ENCODE measurements around the gene TVP23A. TPM values are rescaled to one million over a fixed set of nuclear protein-coding genes. Genes with fewer than 3 reads are reported as not detected.

Gene TVP23A
- total RNA-seq, 2 experiments from 2014 or later = not detected

DNA sequence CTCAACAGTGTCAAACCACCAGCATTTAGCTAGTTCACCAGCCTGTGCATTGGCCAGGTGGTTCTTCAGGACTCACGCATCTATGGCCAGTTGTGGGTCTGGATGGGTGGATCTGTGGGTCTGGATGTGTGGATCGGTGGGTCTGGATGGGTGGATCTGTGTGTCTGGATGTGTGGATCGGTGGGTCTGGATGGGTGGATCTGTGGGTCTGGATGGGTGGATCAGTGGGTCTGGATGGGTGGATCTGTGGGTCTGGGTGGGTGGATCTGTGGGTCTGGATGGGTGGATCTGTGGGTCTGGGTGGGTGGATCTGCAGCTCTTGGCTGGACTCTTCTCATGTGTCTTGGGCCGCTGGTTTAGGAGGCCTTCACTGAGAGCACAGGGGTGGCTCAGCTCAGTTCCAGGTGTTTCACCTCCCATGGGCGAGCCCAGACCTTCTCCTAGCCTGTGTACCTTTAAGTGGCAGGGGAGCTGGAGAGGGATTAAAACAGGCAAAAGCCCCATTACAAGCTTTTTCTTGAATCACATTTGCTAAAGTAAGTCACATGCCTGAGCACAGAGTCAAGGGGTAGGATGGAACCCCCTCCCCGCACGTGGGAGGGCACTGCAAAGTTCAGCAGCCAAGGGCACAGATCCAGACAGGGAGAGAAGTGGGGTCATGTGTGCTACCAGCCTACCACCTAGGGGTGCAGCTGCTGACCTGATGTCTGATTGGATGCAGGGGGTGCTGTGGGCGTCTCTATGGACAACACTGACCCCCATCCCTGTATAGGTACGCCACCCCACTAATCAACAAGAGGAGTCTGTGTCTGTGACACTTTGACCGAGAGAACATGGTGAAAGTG is 78.4 kb downstream of the TVP23A start:
- Mint-ChIP-seq H3K36me3 (no peaks in the 10 kb centered on the region), H3K4me1 (ENCODE audit: low read depth) (peaks cover 39% of the 10 kb centered on the region), H3K4me3 (no peak overlapping the region), H3K27ac (peak overlapping the region; percentile 28), H3K27me3 (no peaks in the 10 kb centered on the region), H3K9me3 (no peaks in the 10 kb centered on the region)
- intact Hi-C loops (cut with micrococcal nuclease) = loop anchor here (2.0 to 10.0 kb wide), 2 partner anchors 179 to 355 kb away; partner anchors contain the start of gene ATF7IP2
- no peak for DNase-seq
- ChIA-PET CTCF (interaction anchor here (1.8 to 5.4 kb wide), 3 partner anchors 179 to 226 kb away, joined by 7 to 134 read pairs (median 48); no protein-coding TSS in a partner anchor), POLR2A (no interaction called here)

- H3K27ac Mint-ChIP-seq = peak overlapping the region; percentile 52
- H3K27me3 Mint-ChIP-seq = no peaks in the 10 kb centered on the region
- POLR2A ChIA-PET = interaction anchor here (0.6 kb wide), 1 partner anchor 401 kb away, joined by 3 read pairs; no protein-coding TSS in a partner anchor
- CTCF ChIA-PET = interaction anchor here (0.7 to 5.4 kb wide), 10 partner anchors 10 to 424 kb away, joined by 3 to 134 read pairs (median 6); no protein-coding TSS in a partner anchor
- H3K4me3 Mint-ChIP-seq = no peak overlapping the region
- H3K4me1 Mint-ChIP-seq (ENCODE audit: low read depth) = peaks cover 32% of the 10 kb centered on the region
- no peaks in the 10 kb centered on the region for H3K36me3 Mint-ChIP-seq
- H3K9me3 Mint-ChIP-seq = peaks cover under 1% of the 10 kb centered on the region
- peak; percentile 79 for DNase-seq
- intact Hi-C loops (cut with micrococcal nuclease) = loop anchor here (2.0 kb wide), 1 partner anchor 180 kb away; no protein-coding TSS in a partner anchor
Observed at GRCh38 chr16:10738231-10739077, 80.1 kb downstream of the TVP23A start.

GRCh38 chr16:10737068-10737625 is 81.4 kb downstream of the TVP23A start:
- CTCF ChIA-PET = interaction anchor here (0.6 to 5.4 kb wide), 20 partner anchors 9 to 1097 kb away, joined by 3 to 134 read pairs (median 4); partner anchors contain the start of gene CIITA
- H3K27ac Mint-ChIP-seq = peak overlapping the region; percentile 38
- H3K4me3 Mint-ChIP-seq = peak overlapping the region; percentile 46

GRCh38 chr16:10731790-10732189 is 86.8 kb downstream of the TVP23A start:
- peaks cover 3% of the 10 kb centered on the region for H3K9me3 Mint-ChIP-seq
- no peaks in the 10 kb centered on the region for H3K36me3 Mint-ChIP-seq
- CTCF ChIA-PET = interaction anchor here (1.3 to 1.6 kb wide), 3 partner anchors 187 to 218 kb away, joined by 3 to 7 read pairs (median 5); no protein-coding TSS in a partner anchor
- intact Hi-C loops (cut with micrococcal nuclease) = no loop called here
- H3K27me3 Mint-ChIP-seq = no peaks in the 10 kb centered on the region
- no peak overlapping the region for H3K4me3 Mint-ChIP-seq
- H3K4me1 Mint-ChIP-seq (ENCODE audit: low read depth) = no peaks in the 10 kb centered on the region
- no peak for DNase-seq
- POLR2A ChIA-PET = interaction anchor here (0.6 kb wide), 1 partner anchor 142 kb away, joined by 3 read pairs; no protein-coding TSS in a partner anchor
- no peak overlapping the region for H3K27ac Mint-ChIP-seq

More at GRCh38 chr16:10737068-10737625, 81.4 kb downstream of the TVP23A start:
- peaks cover 3% of the 10 kb centered on the region for H3K9me3 Mint-ChIP-seq
- DNase-seq = peak; percentile 78
- intact Hi-C loops (cut with micrococcal nuclease) = loop anchor here (1.0 to 2.0 kb wide), 3 partner anchors 223 to 480 kb away; no protein-coding TSS in a partner anchor
- no peaks in the 10 kb centered on the region for H3K36me3 Mint-ChIP-seq
- H3K27me3 Mint-ChIP-seq = no peaks in the 10 kb centered on the region
- peaks cover 26% of the 10 kb centered on the region for H3K4me1 Mint-ChIP-seq (ENCODE audit: low read depth)
- POLR2A ChIA-PET = no interaction called here

GRCh38 chr16:10729104-10730048 is 89.2 kb downstream of the TVP23A start:
- H3K9me3 Mint-ChIP-seq = peaks cover 3% of the 10 kb centered on the region
- no peak overlapping the region for H3K27ac Mint-ChIP-seq
- H3K27me3 Mint-ChIP-seq = no peaks in the 10 kb centered on the region
- H3K4me1 Mint-ChIP-seq (ENCODE audit: low read depth) = no peaks in the 10 kb centered on the region
- H3K4me3 Mint-ChIP-seq = no peak overlapping the region
- ChIA-PET CTCF (interaction anchor here (1.8 kb wide), 1 partner anchor 8 kb away, joined by 5 read pairs; no protein-coding TSS in a partner anchor), POLR2A (no interaction called here)
- intact Hi-C loops (cut with micrococcal nuclease) = no loop called here
- no peaks in the 10 kb centered on the region for H3K36me3 Mint-ChIP-seq
- no peak for DNase-seq

DNA sequence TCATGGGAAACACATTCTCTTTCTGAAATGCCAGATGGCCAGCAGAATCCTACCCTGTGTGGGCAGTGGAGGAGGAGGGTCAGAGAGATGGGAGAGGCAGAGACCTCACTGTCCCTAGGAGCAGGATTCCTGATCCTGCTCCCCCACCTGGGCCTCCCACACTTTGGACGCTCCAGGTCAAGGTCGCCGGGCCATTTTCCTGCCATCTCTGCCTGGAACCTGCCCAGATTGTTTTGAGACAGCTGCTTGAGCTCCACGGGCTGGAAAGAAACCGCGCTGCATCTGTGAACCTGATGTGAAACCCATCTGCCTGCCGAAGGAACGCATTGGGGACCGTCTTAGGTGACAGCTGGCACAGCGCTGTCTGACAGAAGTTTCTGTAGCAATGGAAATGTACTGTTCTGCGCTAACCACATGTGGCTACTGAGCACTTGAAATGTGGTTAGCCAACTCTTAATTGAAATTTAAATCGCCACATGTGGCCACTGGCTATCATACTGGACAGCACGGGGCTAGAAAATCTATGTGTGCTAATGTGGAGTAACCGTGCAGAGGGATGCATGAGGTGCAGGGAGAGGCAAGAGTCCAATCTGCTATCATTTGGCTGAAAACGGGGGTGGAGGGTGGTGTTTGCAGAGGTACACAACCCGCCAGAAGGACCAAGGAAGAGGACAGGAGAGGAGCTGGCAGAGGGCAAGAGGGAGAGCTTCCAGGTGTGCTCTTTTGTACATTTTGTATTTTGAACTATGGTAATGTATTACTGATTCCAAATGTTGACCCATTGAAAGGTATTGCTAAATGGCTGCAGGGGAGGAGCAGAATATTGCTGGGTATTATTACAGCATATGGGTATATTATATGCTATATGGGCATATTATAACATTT is 90.3 kb downstream of the TVP23A start:
- DNase-seq = no peak
- H3K9me3 Mint-ChIP-seq = peaks cover 1% of the 10 kb centered on the region
- H3K36me3 Mint-ChIP-seq = no peaks in the 10 kb centered on the region
- H3K4me3 Mint-ChIP-seq = no peak overlapping the region
- H3K27me3 Mint-ChIP-seq = no peaks in the 10 kb centered on the region
- POLR2A ChIA-PET = no interaction called here
- no peak overlapping the region for H3K27ac Mint-ChIP-seq
- CTCF ChIA-PET = interaction anchor here (0.7 to 1.8 kb wide), 2 partner anchors 9 to 213 kb away, joined by 3 to 5 read pairs; no protein-coding TSS in a partner anchor
- intact Hi-C loops (cut with micrococcal nuclease) = no loop called here
- H3K4me1 Mint-ChIP-seq (ENCODE audit: low read depth) = no peaks in the 10 kb centered on the region

Other genes with a start within 250 kb of the TVP23A start
- not detected for gene EMP2, start 238.2 kb downstream of the TVP23A start, total RNA-seq
- under 1 TPM in 1 of 2 experiments, not detected in 1; 0.15 TPM for gene TEKT5, start 123.9 kb downstream of the TVP23A start, total RNA-seq
- 10 to 100 TPM; 26.5 to 31.5 TPM for gene NUBP1, start 75.0 kb downstream of the TVP23A start, total RNA-seq
- 1 to 10 TPM; 1.8 to 3.2 TPM for gene CIITA, start 58.4 kb upstream of the TVP23A start, total RNA-seq
- 10 to 100 TPM; 35.1 to 38.2 TPM for gene DEXI, start 123.7 kb upstream of the TVP23A start, total RNA-seq
- gene CLEC16A, start 125.8 kb upstream of the TVP23A start, total RNA-seq = 10 to 100 TPM; 25.5 to 26.7 TPM